Keratinocyte (primary cell): Measurements from ENCODE around the gene SLC6A7. TPM values are rescaled to one million over a fixed set of nuclear protein-coding genes. Genes with fewer than 3 reads are reported as not detected.

ENCODE experiments used
- DNase-seq: peaks from one replicate; pipeline ENCODE4 v3.0.0-alpha.2; 2011; ENCODE audit warnings: low read depth, missing footprints, low spot score
- FAIRE-seq: peaks from 2 replicates; lab custom pipeline; 2011; peaks lifted over from hg19 to GRCh38; lab: Jason Lieb, UNC
- H2AFZ ChIP-seq: 2 replicates; pipeline ENCODE4 v1.6.0; 2012; ENCODE audit warnings: low read length, control low read depth, inconsistent platforms; ENCODE audit not compliant: control insufficient read depth
- H3K27ac ChIP-seq: 2 replicates; pipeline ENCODE4 v1.5.1; 2011; ENCODE audit warnings: low read length; ENCODE audit not compliant: control insufficient read depth, insufficient read depth
- H3K27me3 ChIP-seq: 3 replicates; pipeline ENCODE4 v1.6.0; 2011; ENCODE audit warnings: low read length; ENCODE audit not compliant: control insufficient read depth, insufficient read depth; ENCODE audit errors: extremely low read depth
- H3K36me3 ChIP-seq, 2 experiments: 2 replicates in 1 of 2; 3 replicates in 1 of 2; pipeline ENCODE4 v1.5.1; 2011; ENCODE audit warnings: low read length in 2 of 2, mild to moderate bottlenecking in 1 of 2; ENCODE audit not compliant: control insufficient read depth in 2 of 2, insufficient read depth in 2 of 2; ENCODE audit errors: extremely low read depth in 1 of 2
- H3K4me1 ChIP-seq: 3 replicates; pipeline ENCODE4 v1.5.1; 2011; ENCODE audit warnings: low read length; ENCODE audit not compliant: control insufficient read depth, insufficient read depth; ENCODE audit errors: extremely low read depth
- H3K4me2 ChIP-seq: 3 replicates; pipeline ENCODE4 v1.6.0; 2011; ENCODE audit warnings: low read depth, low read length; ENCODE audit not compliant: control insufficient read depth, insufficient read depth; ENCODE audit errors: extremely low read depth
- H3K4me3 ChIP-seq, 3 experiments: fragments of 200-600 bp in 1 of 3; sonication (generic) in 1 of 3; 2 replicates in 2 of 3; 3 replicates in 1 of 3; pipeline ENCODE4 v1.5.1; 2011 to 2016; ENCODE audit warnings: low read length in 3 of 3, mild to moderate bottlenecking in 3 of 3, control low read depth in 2 of 3, inconsistent platforms in 1 of 3, low read depth in 1 of 3, mixed read lengths in 1 of 3, mixed run types in 1 of 3, moderate library complexity in 1 of 3; ENCODE audit not compliant: control insufficient read depth in 2 of 3, insufficient read depth in 2 of 3; ENCODE audit errors: extremely low read depth in 1 of 3
- H3K79me2 ChIP-seq: 2 replicates; pipeline ENCODE4 v1.6.0; 2012; ENCODE audit warnings: low read length; ENCODE audit not compliant: control insufficient read depth, insufficient read depth
- H3K9ac ChIP-seq: 3 replicates; pipeline ENCODE4 v1.6.0; 2011; ENCODE audit warnings: low read length; ENCODE audit not compliant: control insufficient read depth, insufficient read depth; ENCODE audit errors: extremely low read depth
- H3K9me1 ChIP-seq: 3 replicates; pipeline ENCODE4 v1.6.0; 2011; ENCODE audit warnings: low read length; ENCODE audit not compliant: control insufficient read depth, insufficient read depth; ENCODE audit errors: extremely low read depth
- H3K9me3 ChIP-seq: 2 replicates; pipeline ENCODE4 v1.5.1; 2012; ENCODE audit warnings: low read depth, low read length; ENCODE audit not compliant: control insufficient read depth
- H4K20me1 ChIP-seq: 3 replicates; pipeline ENCODE4 v1.6.0; 2011; ENCODE audit warnings: low read length; ENCODE audit not compliant: control insufficient read depth, insufficient read depth; ENCODE audit errors: extremely low read depth
- EZH2 ChIP-seq: IDR thresholded peaks from one replicate; pipeline ENCODE4 v1.6.1; 2012; ENCODE audit warnings: inconsistent platforms, mild to moderate bottlenecking, low read length, moderate library complexity
- dilution Hi-C: fragments of 300-500 bp; cut with MboI; formaldehyde crosslinking; loops from one replicate; pipeline ENCODE4 v1.7.0; 2020; ENCODE audit warnings: low sequenced_read_pairs; ENCODE audit not compliant: extremely low pct_ligation_motif_present
- polyA plus RNA-seq, 5 experiments: library from polyadenylated mRNA; depleted of rRNA in 3 of 5; stranded (reverse) in 3 of 5; stranded (forward) in 1 of 5; unstranded in 1 of 5; fragments of >200 nt; gene quantifications; 1 replicate in 1 of 5; 2 replicates in 3 of 5; 3 replicates in 1 of 5; pipeline versions ENCODE4 v1.2.1 to v1.2.3, GENCODE V29; 2011 to 2012; ENCODE audit warnings: missing spikeins in 2 of 5, low read depth in 1 of 5, low replicate concordance in 1 of 5
- TF ChIP-seq, protein P1 (sequence below), 3 experiments: IDR thresholded peaks in 1 of 3; conservative IDR thresholded peaks in 1 of 3; optimal IDR thresholded peaks in 1 of 3; 2 replicates in 2 of 3; 3 replicates in 1 of 3; pipeline versions ENCODE3 to v1.5.1; 2011; ENCODE audit warnings: low read length in 3 of 3, mild to moderate bottlenecking in 3 of 3, moderate library complexity in 2 of 3, control low read depth in 1 of 3, inconsistent platforms in 1 of 3; ENCODE audit not compliant: insufficient read depth in 2 of 3; ENCODE audit errors: extremely low read depth in 1 of 3

Gene SLC6A7
- polyA plus RNA-seq, 1 donor (not counting 4 experiments of a cell fraction or from before 2014, with no cell fraction given), result not detected

DNA sequence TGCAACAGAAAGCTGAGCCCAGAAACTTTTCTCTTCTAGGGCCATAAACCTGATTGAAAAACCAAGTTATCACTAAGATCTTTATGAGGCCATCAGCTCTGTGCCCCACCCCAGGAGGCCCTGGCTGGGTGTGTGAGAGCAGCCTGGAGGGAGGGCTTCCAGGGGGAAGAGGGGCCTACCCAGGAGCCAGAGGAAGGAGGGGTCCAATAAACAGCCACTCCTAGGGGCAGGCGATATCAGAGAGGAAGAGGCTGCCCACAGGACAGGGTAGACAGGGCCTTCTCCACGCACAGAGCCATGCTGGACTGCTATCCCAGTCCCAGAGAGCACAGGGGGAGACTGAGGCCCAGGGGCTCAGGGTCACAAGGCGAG lies 27.7 kb upstream of the SLC6A7 start:
- peaks cover 12% of the 10 kb centered on the region for H3K27me3 ChIP-seq
- no peak overlapping the region for H3K27ac ChIP-seq
- H4K20me1 ChIP-seq, result no peaks in the 10 kb centered on the region
- dilution Hi-C loops, result no loop called here
- no peaks in the 10 kb centered on the region for H3K36me3 ChIP-seq
- no peak overlapping the region for H3K4me2 ChIP-seq
- no peaks in the 10 kb centered on the region for H3K4me1 ChIP-seq
- no peaks in the 10 kb centered on the region for H3K9me1 ChIP-seq
- no peak overlapping the region for H3K4me3 ChIP-seq
- TF ChIP-seq, protein P1, sequence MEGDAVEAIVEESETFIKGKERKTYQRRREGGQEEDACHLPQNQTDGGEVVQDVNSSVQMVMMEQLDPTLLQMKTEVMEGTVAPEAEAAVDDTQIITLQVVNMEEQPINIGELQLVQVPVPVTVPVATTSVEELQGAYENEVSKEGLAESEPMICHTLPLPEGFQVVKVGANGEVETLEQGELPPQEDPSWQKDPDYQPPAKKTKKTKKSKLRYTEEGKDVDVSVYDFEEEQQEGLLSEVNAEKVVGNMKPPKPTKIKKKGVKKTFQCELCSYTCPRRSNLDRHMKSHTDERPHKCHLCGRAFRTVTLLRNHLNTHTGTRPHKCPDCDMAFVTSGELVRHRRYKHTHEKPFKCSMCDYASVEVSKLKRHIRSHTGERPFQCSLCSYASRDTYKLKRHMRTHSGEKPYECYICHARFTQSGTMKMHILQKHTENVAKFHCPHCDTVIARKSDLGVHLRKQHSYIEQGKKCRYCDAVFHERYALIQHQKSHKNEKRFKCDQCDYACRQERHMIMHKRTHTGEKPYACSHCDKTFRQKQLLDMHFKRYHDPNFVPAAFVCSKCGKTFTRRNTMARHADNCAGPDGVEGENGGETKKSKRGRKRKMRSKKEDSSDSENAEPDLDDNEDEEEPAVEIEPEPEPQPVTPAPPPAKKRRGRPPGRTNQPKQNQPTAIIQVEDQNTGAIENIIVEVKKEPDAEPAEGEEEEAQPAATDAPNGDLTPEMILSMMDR (optimal IDR thresholded peaks at IDR 0.05 in 1 of 3, IDR thresholded peaks at IDR 0.05 in 1 of 3, conservative IDR thresholded peaks at IDR 0.05 in 1 of 3; ENCODE audit: extremely low read depth in 1 of 3, insufficient read depth in 2 of 3, low read length in 3 of 3), result no peak
- TF ChIP-seq EZH2, result no peak
- no peak overlapping the region for H2AFZ ChIP-seq
- H3K9ac ChIP-seq, result no peak overlapping the region
- no peaks in the 10 kb centered on the region for H3K9me3 ChIP-seq
- DNase-seq (no peak), FAIRE-seq (no peak)
- H3K79me2 ChIP-seq, result no peaks in the 10 kb centered on the region

DNA sequence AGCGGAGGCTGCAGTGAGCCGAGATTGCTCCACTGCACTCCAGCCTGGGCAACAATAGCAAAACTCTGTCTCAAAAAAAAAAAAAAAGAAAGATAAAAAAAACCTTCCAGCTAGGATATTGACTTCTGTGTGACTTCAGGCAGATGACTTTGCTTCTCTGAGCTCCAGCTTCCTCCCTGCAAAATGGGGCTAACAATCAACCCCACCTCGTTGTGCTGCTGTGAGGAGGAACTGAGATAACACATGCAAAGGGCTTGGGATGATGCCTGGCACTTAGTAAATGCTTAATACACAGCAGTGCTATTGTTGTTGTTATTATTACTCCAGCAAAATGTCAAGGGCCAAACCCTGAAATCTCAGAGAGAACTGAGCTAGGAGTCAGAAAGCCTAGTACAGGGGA lies 26.8 kb upstream of the SLC6A7 start:
- Histone ChIP-seq H3K27ac (no peak overlapping the region), H3K4me3 (no peak overlapping the region), H3K36me3 (no peaks in the 10 kb centered on the region), H3K79me2 (no peaks in the 10 kb centered on the region), H3K27me3 (peaks cover 21% of the 10 kb centered on the region), H3K4me1 (no peaks in the 10 kb centered on the region), H3K9ac (no peak overlapping the region), H3K4me2 (no peak overlapping the region), H3K9me1 (no peaks in the 10 kb centered on the region), H3K9me3 (no peaks in the 10 kb centered on the region), H4K20me1 (no peaks in the 10 kb centered on the region), H2AFZ (no peak overlapping the region)
- DNase-seq (no peak), FAIRE-seq (no peak)
- TF ChIP-seq, protein P1 (optimal IDR thresholded peaks at IDR 0.05 in 1 of 3, IDR thresholded peaks at IDR 0.05 in 1 of 3, conservative IDR thresholded peaks at IDR 0.05 in 1 of 3; ENCODE audit: extremely low read depth in 1 of 3, insufficient read depth in 2 of 3, low read length in 3 of 3), result no peak
- TF ChIP-seq EZH2, result no peak
- dilution Hi-C loops, result no loop called here
